Measurements from ENCODE around the gene PATL1.

DNA sequence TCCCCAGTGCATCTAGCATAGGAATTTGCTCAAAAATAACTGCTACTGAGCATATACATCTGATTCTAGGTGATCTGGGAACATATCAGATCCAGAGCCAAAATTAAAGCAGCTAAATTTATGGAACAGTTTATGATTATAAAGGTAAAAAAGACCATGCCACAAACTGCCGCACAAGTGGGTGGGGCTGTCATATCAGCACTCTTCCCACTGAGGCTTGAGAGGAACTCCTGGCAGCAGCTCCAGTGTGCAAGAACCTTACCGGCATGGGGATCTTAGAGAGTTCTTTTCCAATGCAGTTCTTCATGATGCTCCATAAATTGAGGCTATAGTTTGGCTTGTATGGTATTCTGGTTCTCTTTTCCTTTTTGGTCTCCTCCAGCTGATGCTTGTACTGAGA is 68.6 kb downstream of the PATL1 start:
- TF ChIP-seq, protein P1, sequence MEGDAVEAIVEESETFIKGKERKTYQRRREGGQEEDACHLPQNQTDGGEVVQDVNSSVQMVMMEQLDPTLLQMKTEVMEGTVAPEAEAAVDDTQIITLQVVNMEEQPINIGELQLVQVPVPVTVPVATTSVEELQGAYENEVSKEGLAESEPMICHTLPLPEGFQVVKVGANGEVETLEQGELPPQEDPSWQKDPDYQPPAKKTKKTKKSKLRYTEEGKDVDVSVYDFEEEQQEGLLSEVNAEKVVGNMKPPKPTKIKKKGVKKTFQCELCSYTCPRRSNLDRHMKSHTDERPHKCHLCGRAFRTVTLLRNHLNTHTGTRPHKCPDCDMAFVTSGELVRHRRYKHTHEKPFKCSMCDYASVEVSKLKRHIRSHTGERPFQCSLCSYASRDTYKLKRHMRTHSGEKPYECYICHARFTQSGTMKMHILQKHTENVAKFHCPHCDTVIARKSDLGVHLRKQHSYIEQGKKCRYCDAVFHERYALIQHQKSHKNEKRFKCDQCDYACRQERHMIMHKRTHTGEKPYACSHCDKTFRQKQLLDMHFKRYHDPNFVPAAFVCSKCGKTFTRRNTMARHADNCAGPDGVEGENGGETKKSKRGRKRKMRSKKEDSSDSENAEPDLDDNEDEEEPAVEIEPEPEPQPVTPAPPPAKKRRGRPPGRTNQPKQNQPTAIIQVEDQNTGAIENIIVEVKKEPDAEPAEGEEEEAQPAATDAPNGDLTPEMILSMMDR (conservative IDR thresholded peaks at IDR 0.05; ENCODE audit: low read depth in 2 of 2): no peak
- TF ChIP-seq POLR2AphosphoS5 (IDR thresholded peaks at IDR 0.05; ENCODE audit: low read depth) (no peak), CREB1 (CRISPR knock-in tag; IDR thresholded peaks at IDR 0.05; ENCODE audit: low read depth) (no peak), EZH2 (IDR thresholded peaks at IDR 0.05; ENCODE audit: low read depth, unreplicated experiment) (no peak), ZNF331 (CRISPR knock-in tag; IDR thresholded peaks at IDR 0.05; ENCODE audit: low read depth) (no peak), STAT1 (IDR thresholded peaks at IDR 0.05; ENCODE audit: unreplicated experiment) (no peak), NANOG (IDR thresholded peaks at IDR 0.05; ENCODE audit: borderline replicate concordance) (no peak), EZH2phosphoT487 (IDR thresholded peaks at IDR 0.05; ENCODE audit: unreplicated experiment) (no peak), JUNB (IDR thresholded peaks at IDR 0.05; ENCODE audit: unreplicated experiment) (no peak), ETS1 (IDR thresholded peaks at IDR 0.05) (no peak), ZNF114 (CRISPR knock-in tag; IDR thresholded peaks at IDR 0.05) (no peak), ZNF462 (CRISPR knock-in tag; IDR thresholded peaks at IDR 0.05) (no peak)
- TF ChIP-seq, protein P2, sequence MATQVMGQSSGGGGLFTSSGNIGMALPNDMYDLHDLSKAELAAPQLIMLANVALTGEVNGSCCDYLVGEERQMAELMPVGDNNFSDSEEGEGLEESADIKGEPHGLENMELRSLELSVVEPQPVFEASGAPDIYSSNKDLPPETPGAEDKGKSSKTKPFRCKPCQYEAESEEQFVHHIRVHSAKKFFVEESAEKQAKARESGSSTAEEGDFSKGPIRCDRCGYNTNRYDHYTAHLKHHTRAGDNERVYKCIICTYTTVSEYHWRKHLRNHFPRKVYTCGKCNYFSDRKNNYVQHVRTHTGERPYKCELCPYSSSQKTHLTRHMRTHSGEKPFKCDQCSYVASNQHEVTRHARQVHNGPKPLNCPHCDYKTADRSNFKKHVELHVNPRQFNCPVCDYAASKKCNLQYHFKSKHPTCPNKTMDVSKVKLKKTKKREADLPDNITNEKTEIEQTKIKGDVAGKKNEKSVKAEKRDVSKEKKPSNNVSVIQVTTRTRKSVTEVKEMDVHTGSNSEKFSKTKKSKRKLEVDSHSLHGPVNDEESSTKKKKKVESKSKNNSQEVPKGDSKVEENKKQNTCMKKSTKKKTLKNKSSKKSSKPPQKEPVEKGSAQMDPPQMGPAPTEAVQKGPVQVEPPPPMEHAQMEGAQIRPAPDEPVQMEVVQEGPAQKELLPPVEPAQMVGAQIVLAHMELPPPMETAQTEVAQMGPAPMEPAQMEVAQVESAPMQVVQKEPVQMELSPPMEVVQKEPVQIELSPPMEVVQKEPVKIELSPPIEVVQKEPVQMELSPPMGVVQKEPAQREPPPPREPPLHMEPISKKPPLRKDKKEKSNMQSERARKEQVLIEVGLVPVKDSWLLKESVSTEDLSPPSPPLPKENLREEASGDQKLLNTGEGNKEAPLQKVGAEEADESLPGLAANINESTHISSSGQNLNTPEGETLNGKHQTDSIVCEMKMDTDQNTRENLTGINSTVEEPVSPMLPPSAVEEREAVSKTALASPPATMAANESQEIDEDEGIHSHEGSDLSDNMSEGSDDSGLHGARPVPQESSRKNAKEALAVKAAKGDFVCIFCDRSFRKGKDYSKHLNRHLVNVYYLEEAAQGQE (IDR thresholded peaks at IDR 0.05; ENCODE audit: unreplicated experiment): no peak
